Adrenal gland (tissue), 12 donors: ENCODE measurements around the gene LRFN5. TPM values are rescaled to one million over a fixed set of nuclear protein-coding genes. Genes with fewer than 3 reads are reported as not detected.
A peak's percentile ranks its signal among the peaks of the same experiment; 100 is the strongest.
"Not testable (repeated sequence)": the region's sequence is repeated elsewhere in the genome, so short reads cannot be mapped to it uniquely, and the experiment has no call there.

ENCODE experiments used
- DNase-seq, 7 donors: peaks; one replicate each; pipeline ENCODE4 v3.0.0-alpha.2; 2019 to 2020
- H3K27ac ChIP-seq, 5 donors: fragments of 200-600 bp; sonication (generic) in 4 of 5; 1 replicate in 3 of 5; 2 replicates in 2 of 5; pipeline versions ENCODE4 v1.5.1 to v1.8.0; 2016 to 2020; ENCODE audit warnings: mild to moderate bottlenecking in 1 of 5
- H3K27me3 ChIP-seq: fragments of 200-600 bp; 2 replicates; pipeline ENCODE4 v1.8.0; 2021
- H3K36me3 ChIP-seq, 2 donors: fragments of 200-600 bp; replicated peaks in 1 of 2; 1 replicate in 1 of 2; 2 replicates in 1 of 2; pipeline versions ENCODE4 v1.5.1 to v1.8.0; 2018 to 2022
- H3K4me1 ChIP-seq, 2 donors: fragments of 200-600 bp; replicated peaks in 1 of 2; 1 replicate in 1 of 2; 2 replicates in 1 of 2; pipeline versions ENCODE4 v1.5.1 to v1.8.0; 2018 to 2021
- H3K4me3 ChIP-seq, 4 donors: fragments of 200-600 bp; sonication (generic) in 3 of 4; one replicate each; pipeline ENCODE4 v1.5.1; 2016 to 2018
- H3K9me3 ChIP-seq, 3 donors: fragments of 200-600 bp; sonication (generic) in 1 of 3; replicated peaks in 1 of 3; 1 replicate in 2 of 3; 2 replicates in 1 of 3; pipeline versions ENCODE4 v1.5.1 to v1.8.0; 2016 to 2021
- POLR2A ChIP-seq, 2 donors: fragments of 450-650 bp; IDR thresholded peaks; one replicate each; pipeline ENCODE4 v1.6.1; 2017; ENCODE audit warnings: antibody characterized with exemption in 2 of 2, mild to moderate bottlenecking in 2 of 2, moderate library complexity in 1 of 2
- WGBS, 4 donors: extraction: QIAGEN DNeasy Blood & Tissue Kit in 2 of 4; methylation state at CpG; one replicate each; pipeline versions ENCODE4 v1.1.5 to v1.1.7; 2013 to 2017; 5-methylcytosine and 5-hydroxymethylcytosine counted together
- intact Hi-C, 2 donors: fragments of 100-400 bp; cut with DNase I; formaldehyde crosslinking; loops; one replicate each; pipeline versions ENCODE4 v1.14.1 to v1.15.0; 2022 to 2023
- polyA plus RNA-seq, 3 donors: library from polyadenylated mRNA; stranded (reverse); fragments of 200-250 nt in 2 of 3; fragments of 350-450 nt in 1 of 3; fragmentation: Illumina TruSeq in 1 of 3; extraction: RNeasy Lipid Tissue Mini Kit (QIAGEN cat#74804) in 1 of 3; gene quantifications; one replicate each; pipeline ENCODE4 v1.2.3, GENCODE V29; 2013 to 2014
- total RNA-seq, 9 donors: library from RNA; depleted of rRNA in 4 of 9; stranded (reverse); fragments of >200 nt in 4 of 9; fragments of 120-200 nt in 1 of 9; fragmentation: NEBNext Ultra II Directional in 1 of 9; extraction: Animal tissue kit (Norgen Biotek cat#: 25700) in 1 of 9; gene quantifications; one replicate each; pipeline versions ENCODE4 v1.1.0 to v1.2.4, GENCODE V29; 2013 to 2023
- TF ChIP-seq, protein P1 (sequence below), 6 experiments: fragments of 450-650 bp in 4 of 6; fragments of 200-600 bp in 2 of 6; sonication (generic) in 1 of 6; IDR thresholded peaks; 1 replicate in 5 of 6; 2 replicates in 1 of 6; pipeline versions ENCODE4 v1.5.1 to v1.8.0; 2016 to 2021; ENCODE audit warnings: antibody characterized with exemption in 6 of 6, mild to moderate bottlenecking in 2 of 6, moderate library complexity in 1 of 6
- donor health status: healthy with polysubstance abuse.
- donor health status: Bipolar disorder and iron deficiency.
- donor health status: DM: yes; HTN: yes; CAD: no.
- donor health status: DM: no; HTN: no; CAD: no.
- donor health status: DM: no; HTN: no; CAD: no.
- donor health status: DM: yes; HTN: yes; CAD: no.

Gene LRFN5
- total and polyA plus RNA-seq, 12 donors = 1.7 to 18.2 (median 6.3) TPM

DNA sequence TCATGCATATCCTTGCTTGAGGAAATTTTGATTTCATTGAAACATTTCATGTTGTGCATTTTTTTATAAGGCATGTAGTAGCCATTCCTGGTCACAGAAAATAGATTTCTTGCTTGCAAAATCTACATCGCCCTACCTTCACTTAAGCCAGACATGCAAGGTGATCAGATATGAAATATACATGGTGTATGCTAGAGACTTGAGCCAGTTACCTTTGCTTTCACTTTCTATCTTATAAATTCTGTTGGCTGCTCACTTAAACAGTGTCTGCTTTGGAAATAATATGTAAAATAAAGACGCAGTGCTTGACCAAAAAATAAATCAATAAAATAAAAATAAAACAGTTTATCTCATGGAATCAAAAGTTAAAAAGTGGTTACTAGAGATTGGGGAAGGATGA is 136.5 kb downstream of the LRFN5 start:
- intact Hi-C loops = no loop called here
- WGBS, 4 donors = 86 to 94% (median 90%) methylated on average over 2 of the region's 2 CpGs
- H3K27ac ChIP-seq = no peak overlapping the region
- no peak for DNase-seq
- no peaks in the 10 kb centered on the region for H3K27me3 ChIP-seq
- H3K9me3 ChIP-seq = no peaks in the 10 kb centered on the region
- TF ChIP-seq, protein P1, sequence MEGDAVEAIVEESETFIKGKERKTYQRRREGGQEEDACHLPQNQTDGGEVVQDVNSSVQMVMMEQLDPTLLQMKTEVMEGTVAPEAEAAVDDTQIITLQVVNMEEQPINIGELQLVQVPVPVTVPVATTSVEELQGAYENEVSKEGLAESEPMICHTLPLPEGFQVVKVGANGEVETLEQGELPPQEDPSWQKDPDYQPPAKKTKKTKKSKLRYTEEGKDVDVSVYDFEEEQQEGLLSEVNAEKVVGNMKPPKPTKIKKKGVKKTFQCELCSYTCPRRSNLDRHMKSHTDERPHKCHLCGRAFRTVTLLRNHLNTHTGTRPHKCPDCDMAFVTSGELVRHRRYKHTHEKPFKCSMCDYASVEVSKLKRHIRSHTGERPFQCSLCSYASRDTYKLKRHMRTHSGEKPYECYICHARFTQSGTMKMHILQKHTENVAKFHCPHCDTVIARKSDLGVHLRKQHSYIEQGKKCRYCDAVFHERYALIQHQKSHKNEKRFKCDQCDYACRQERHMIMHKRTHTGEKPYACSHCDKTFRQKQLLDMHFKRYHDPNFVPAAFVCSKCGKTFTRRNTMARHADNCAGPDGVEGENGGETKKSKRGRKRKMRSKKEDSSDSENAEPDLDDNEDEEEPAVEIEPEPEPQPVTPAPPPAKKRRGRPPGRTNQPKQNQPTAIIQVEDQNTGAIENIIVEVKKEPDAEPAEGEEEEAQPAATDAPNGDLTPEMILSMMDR (IDR thresholded peaks at IDR 0.05) = no peak
- TF ChIP-seq POLR2A (IDR thresholded peaks at IDR 0.05) = no peak
- no peak overlapping the region for H3K4me3 ChIP-seq
- no peaks in the 10 kb centered on the region for H3K36me3 ChIP-seq
- no peaks in the 10 kb centered on the region for H3K4me1 ChIP-seq

DNA sequence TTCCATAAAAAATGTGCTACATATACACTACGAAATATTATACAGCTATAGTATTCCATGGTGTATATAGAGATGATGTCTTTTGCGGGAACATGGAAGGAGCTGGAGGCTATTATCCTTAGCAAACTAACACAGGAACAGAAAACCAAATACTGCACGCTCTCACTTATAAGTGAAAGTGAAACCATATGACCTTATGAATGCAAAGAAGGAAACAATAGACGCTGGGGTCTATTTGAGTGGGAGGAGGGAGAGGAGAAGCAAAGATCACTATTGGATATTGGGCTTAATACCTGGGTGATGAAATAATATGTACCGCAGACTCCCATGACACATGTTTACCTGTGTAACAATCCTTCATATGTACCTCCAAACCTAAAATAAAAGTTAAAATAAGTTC is 142.8 kb downstream of the LRFN5 start:
- Histone ChIP-seq H3K4me3 (peak overlapping the region in 2 of 4 donors; percentile 2 to 54), H3K27me3 (no peaks in the 10 kb centered on the region), H3K9me3 (no peaks in the 10 kb centered on the region), H3K4me1 (peaks cover 0 to 2% of the 10 kb centered on the region in 2 donors), H3K27ac (no peak overlapping the region), H3K36me3 (no peaks in the 10 kb centered on the region)
- DNase-seq = no peak
- WGBS, 4 donors = 35 to 48% (median 44%) methylated on average over 5 of the region's 5 CpGs
- intact Hi-C loops = no loop called here
- TF ChIP-seq, protein P1 (IDR thresholded peaks at IDR 0.05) = no peak
- no peak for TF ChIP-seq POLR2A (IDR thresholded peaks at IDR 0.05)

DNA sequence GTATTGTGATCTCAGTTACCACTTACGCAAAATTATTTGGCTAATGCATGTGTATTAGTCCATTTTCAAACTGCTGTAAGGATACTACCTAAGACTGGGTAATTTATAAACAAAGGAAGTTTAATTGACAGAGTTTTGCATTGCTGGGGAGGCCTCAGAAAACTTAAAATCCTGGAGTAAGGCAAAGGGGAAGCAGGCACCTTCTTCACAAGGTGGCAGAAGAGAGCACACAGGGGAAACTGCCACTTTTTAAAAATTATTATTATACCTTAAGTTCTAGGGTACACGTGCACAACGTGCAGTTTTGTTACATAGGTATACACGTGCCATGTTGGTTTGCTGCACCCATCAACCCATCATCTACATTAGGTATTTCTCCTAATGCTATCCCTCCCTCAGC is 143.9 kb downstream of the LRFN5 start:
- WGBS, 4 donors = 76 to 82% (median 78%) methylated on average over 4 of the region's 4 CpGs
- H3K4me3 ChIP-seq, H3K36me3 ChIP-seq, H3K27me3 ChIP-seq, intact Hi-C loops, H3K27ac ChIP-seq, DNase-seq, H3K9me3 ChIP-seq, H3K4me1 ChIP-seq: not testable (repeated sequence)

DNA sequence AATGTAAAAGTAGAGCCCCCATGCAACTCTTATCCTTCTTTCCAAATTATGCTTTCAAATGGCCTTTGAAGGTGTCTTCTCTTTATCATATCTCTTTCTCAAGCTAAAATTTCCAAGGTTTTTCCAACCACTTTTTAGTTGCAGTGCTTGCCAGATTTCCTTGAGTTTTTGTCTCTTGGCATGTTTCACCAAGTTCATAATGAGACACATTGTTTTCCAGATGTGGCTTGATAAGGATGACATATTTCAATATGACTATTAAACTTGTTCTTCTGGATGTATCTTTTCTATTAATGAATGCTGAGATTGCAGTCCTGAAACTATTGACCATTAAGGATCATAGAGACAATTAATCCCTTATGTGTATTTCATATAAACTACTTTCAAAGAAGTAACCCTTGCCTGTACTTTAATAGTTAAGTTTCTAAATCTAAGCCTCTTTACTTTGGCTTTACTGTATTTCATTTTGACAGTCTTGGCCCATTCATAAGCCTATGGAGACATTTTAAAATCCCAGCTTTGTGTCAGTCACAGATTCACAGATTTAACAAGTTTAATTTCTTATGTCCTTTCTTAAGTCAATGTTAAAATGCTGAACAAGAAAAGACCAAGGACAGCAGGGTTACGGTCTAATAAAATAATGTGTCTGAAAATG is 151.5 kb downstream of the LRFN5 start:
- H3K4me1 ChIP-seq = no peaks in the 10 kb centered on the region
- H3K4me3 ChIP-seq = no peak overlapping the region
- H3K9me3 ChIP-seq = no peaks in the 10 kb centered on the region
- TF ChIP-seq, protein P1 (IDR thresholded peaks at IDR 0.05) = no peak
- TF ChIP-seq POLR2A (IDR thresholded peaks at IDR 0.05) = no peak
- whole genome bisulfite sequencing, 4 donors = 56 to 65% (median 59%) methylated on average over 1 of the region's 1 CpG
- H3K27me3 ChIP-seq = no peaks in the 10 kb centered on the region
- H3K36me3 ChIP-seq = no peaks in the 10 kb centered on the region
- DNase-seq = no peak
- intact Hi-C loops = no loop called here
- H3K27ac ChIP-seq = no peak overlapping the region

DNA sequence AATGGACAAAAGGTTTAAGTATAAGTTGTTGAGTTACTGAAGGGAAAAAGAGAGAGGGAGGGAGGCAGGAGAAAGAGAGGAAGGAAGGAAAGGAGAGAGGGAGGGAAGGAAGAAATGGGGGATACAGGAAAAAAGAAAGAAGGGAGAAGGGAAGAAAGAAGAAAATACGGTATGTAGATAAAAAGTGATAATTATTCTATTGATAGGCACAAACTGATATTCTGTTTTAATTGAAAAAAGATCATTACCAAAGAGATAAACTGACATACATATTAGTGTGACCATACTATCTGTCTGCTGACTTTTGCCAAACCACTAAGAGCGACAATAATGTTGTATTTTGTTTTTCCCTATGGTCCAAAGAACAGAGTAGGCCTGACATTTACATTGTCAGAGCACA is 154.5 kb downstream of the LRFN5 start:
- no peak for TF ChIP-seq POLR2A (IDR thresholded peaks at IDR 0.05)
- TF ChIP-seq, protein P1 (IDR thresholded peaks at IDR 0.05) = no peak
- Histone ChIP-seq H3K27me3 (no peaks in the 10 kb centered on the region), H3K4me3 (no peak overlapping the region), H3K36me3 (no peaks in the 10 kb centered on the region), H3K4me1 (no peaks in the 10 kb centered on the region), H3K9me3 (no peaks in the 10 kb centered on the region), H3K27ac (no peak overlapping the region)
- intact Hi-C loops = no loop called here
- no peak for DNase-seq
- WGBS, 4 donors = 89 to 95% (median 93%) methylated on average over 2 of the region's 2 CpGs
